Heart right ventricle (tissue), 16 donors: ENCODE results near the gene TENM4. TPM values are rescaled to one million over a fixed set of nuclear protein-coding genes. Genes with fewer than 3 reads are reported as not detected.

ENCODE experiments used
- ATAC-seq, 8 donors: fragments of 200-7000 bp; cut with Tn5 transposase; one replicate each; pipeline ENCODE4 v1.9.1; 2020; ENCODE audit warnings: mild to moderate bottlenecking in 8 of 8, moderate library complexity in 8 of 8, moderate number of reproducible peaks in 1 of 8
- DNase-seq, 2 donors: peaks; one replicate each; pipeline ENCODE4 v3.0.0-alpha.2; 2020
- H3K27ac ChIP-seq, 10 donors: fragments of 200-600 bp; sonication (generic) in 2 of 10; one replicate each; pipeline versions ENCODE4 v1.5.0 to v1.8.0; 2020 to 2022; ENCODE audit warnings: mild to moderate bottlenecking in 3 of 10
- H3K27me3 ChIP-seq, 7 donors: fragments of 200-600 bp; one replicate each; pipeline ENCODE4 v1.8.0; 2021 to 2022; ENCODE audit warnings: mild to moderate bottlenecking in 2 of 7
- H3K36me3 ChIP-seq, 9 donors: fragments of 200-600 bp; sonication (generic) in 1 of 9; one replicate each; pipeline versions ENCODE4 v1.5.0 to v1.8.0; 2020 to 2022; ENCODE audit warnings: mild to moderate bottlenecking in 2 of 9
- H3K4me1 ChIP-seq, 9 donors: fragments of 200-600 bp; sonication (generic) in 1 of 9; one replicate each; pipeline versions ENCODE4 v1.5.0 to v1.8.0; 2020 to 2022; ENCODE audit warnings: mild to moderate bottlenecking in 4 of 9
- H3K4me3 ChIP-seq, 10 donors: fragments of 200-600 bp; sonication (generic) in 2 of 10; one replicate each; pipeline versions ENCODE4 v1.5.0 to v1.8.0; 2020 to 2022; ENCODE audit warnings: mild to moderate bottlenecking in 7 of 10, moderate library complexity in 2 of 10
- H3K9me3 ChIP-seq, 11 donors: fragments of 200-600 bp in 10 of 11; sonication (generic) in 2 of 11; one replicate each; pipeline versions ENCODE4 v1.5.0 to v1.8.0; 2013 to 2022; ENCODE audit warnings: mild to moderate bottlenecking in 2 of 11, control low read depth in 1 of 11, moderate library complexity in 1 of 11
- CTCF ChIP-seq, 9 donors: fragments of 200-600 bp; sonication (generic) in 2 of 9; IDR thresholded peaks; one replicate each; pipeline versions ENCODE4 v1.5.0 to v1.8.0; 2021 to 2022; ENCODE audit warnings: antibody characterized with exemption in 9 of 9, mild to moderate bottlenecking in 5 of 9, moderate library complexity in 1 of 9
- WGBS, 2 donors: extraction: QIAGEN DNeasy Blood & Tissue Kit; methylation state at CpG; one replicate each; pipeline ENCODE4 v1.1.7; 2013; ENCODE audit warnings: inconsistent platforms in 1 of 2; 5-methylcytosine and 5-hydroxymethylcytosine counted together
- intact Hi-C, 10 donors: fragments of 100-400 bp; cut with DNase I; formaldehyde crosslinking; loops; one replicate each; pipeline versions ENCODE4 v1.11.1 to v1.14.2; 2022
- polyA plus RNA-seq, 2 donors: library from polyadenylated mRNA; stranded (reverse); fragments of 200-250 nt; gene quantifications; one replicate each; pipeline ENCODE4 v1.2.3, GENCODE V29; 2013
- total RNA-seq, 10 donors: library from RNA; stranded (reverse); fragmentation: NEBNext Ultra II Directional in 3 of 10; extraction: Animal tissue kit (Norgen Biotek cat#: 25700) in 3 of 10; gene quantifications; one replicate each; pipeline versions ENCODE4 v1.2.1 to v1.2.4, GENCODE V29; 2021 to 2023
- donor health status: Arrhythmogenic right ventricular cardiomyopathy.
- donor health status: ischemic (EF 13 %, LVEDD 7.1; RV severe dilation, severe dysfunction).
- donor health status: healthy with polysubstance abuse.
- donor health status: DM: no; HTN: yes; CAD: no.
- donor health status: DM: no; HTN: no; CAD: no.
- donor health status: ischemic (EF 25% LVEDD 6.9; RV normal size, moderate dysfunction).
- donor health status: ischemic (EF 25% LVEDD 5.7; RV mildly dilated, moderate dysfunction).
- donor health status: healthy.
- donor health status: DM: yes; HTN: yes; CAD: no.
- donor health status: Ischemic cardiomyopathy.
- donor health status: ischemic (EF 35%, LVEDD 5.7; RV mildly dilated, moderate dysfunction).
- donor health status: nonischemic (EF 11% LVEDD 7.7; RV severe dilation, severe dysfunction).
- donor health status: DM: yes; HTN: yes; CAD: no.
- donor health status: PGD.
- donor health status: ischemic (EF 29% LVEDD 5.4; RV normal size, mild dysfunction).
- donor health status: nonischemic (EF 23%, LVEDD 6.1; RV moderate dilation, normal function).

Gene TENM4
- total and polyA plus RNA-seq, 12 donors, result 0.10 to 3.6 (median 0.91) TPM

- DNase-seq (no peak), ATAC-seq (no peak)
- no peak for TF ChIP-seq CTCF (IDR thresholded peaks at IDR 0.05)
Observed at GRCh38 chr11:78654866-78655265, 786.0 kb downstream of the TENM4 start.

DNA sequence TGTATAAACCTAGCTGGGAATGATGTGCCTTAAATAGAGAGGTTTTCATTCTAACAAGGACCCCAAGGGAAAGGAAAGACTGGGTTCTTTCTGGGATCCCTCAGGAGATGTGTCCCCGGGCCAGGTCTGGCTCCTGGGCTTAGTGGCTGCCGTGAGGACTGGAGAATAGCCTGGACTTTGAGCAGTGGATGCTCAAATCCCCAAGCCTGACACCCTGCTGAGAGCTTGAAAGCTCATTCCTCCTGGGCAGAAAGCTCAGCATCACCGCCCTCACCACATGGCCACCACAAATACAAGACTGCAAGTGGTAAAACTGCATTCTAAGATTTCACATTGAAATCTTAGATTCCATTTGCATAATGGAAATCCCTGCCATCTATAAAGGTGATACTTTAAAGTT lies 786.8 kb downstream of the TENM4 start:
- WGBS, 2 donors, result 64 to 70% methylated on average over 3 of the region's 3 CpGs
- Histone ChIP-seq H3K4me1 (no peaks in the 10 kb centered on the region), H3K9me3 (no peaks in the 10 kb centered on the region), H3K36me3 (no peaks in the 10 kb centered on the region), H3K27me3 (no peaks in the 10 kb centered on the region), H3K4me3 (no peak overlapping the region), H3K27ac (no peak overlapping the region)
- DNase-seq (no peak), ATAC-seq (no peak)
- intact Hi-C loops, result loop anchor here in 1 of 10 donors (10.0 kb wide), 1 partner anchor 301 kb away; no protein-coding TSS in a partner anchor
- no peak for TF ChIP-seq CTCF (IDR thresholded peaks at IDR 0.05)

More at GRCh38 chr11:78654866-78655265, 786.0 kb downstream of the TENM4 start:
- H3K27ac ChIP-seq, result no peak overlapping the region
- H3K27me3 ChIP-seq, result no peaks in the 10 kb centered on the region
- no peaks in the 10 kb centered on the region for H3K9me3 ChIP-seq
- no peaks in the 10 kb centered on the region for H3K36me3 ChIP-seq
- no peak overlapping the region for H3K4me3 ChIP-seq
- intact Hi-C loops, result loop anchor here in 1 of 10 donors (10.0 kb wide), 1 partner anchor 300 kb away; no protein-coding TSS in a partner anchor
- WGBS, 2 donors, result 90 to 96% methylated on average over 5 of the region's 5 CpGs
- no peaks in the 10 kb centered on the region for H3K4me1 ChIP-seq

- H3K4me3 ChIP-seq, result no peak overlapping the region
- no peaks in the 10 kb centered on the region for H3K27me3 ChIP-seq
- no peaks in the 10 kb centered on the region for H3K36me3 ChIP-seq
- H3K4me1 ChIP-seq, result no peaks in the 10 kb centered on the region
- ATAC-seq (no peak), DNase-seq (no peak)
- 85 to 91% methylated on average over 11 of the region's 11 CpGs for WGBS, 2 donors
- no peak overlapping the region for H3K27ac ChIP-seq
- intact Hi-C loops, result loop anchor here in 1 of 10 donors (10.0 kb wide), 1 partner anchor 301 kb away; no protein-coding TSS in a partner anchor
- no peaks in the 10 kb centered on the region for H3K9me3 ChIP-seq
- TF ChIP-seq CTCF (IDR thresholded peaks at IDR 0.05), result no peak
Observed at GRCh38 chr11:78653294-78653909, 787.4 kb downstream of the TENM4 start.

GRCh38 chr11:78652843-78653239 lies 788.0 kb downstream of the TENM4 start:
- Histone ChIP-seq H3K4me3 (no peak overlapping the region), H3K4me1 (no peaks in the 10 kb centered on the region), H3K27ac (no peak overlapping the region), H3K27me3 (no peaks in the 10 kb centered on the region), H3K9me3 (no peaks in the 10 kb centered on the region), H3K36me3 (no peaks in the 10 kb centered on the region)
- ATAC-seq (no peak), DNase-seq (no peak)
- WGBS, 2 donors, result 69 to 75% methylated on average over 5 of the region's 5 CpGs
- no peak for TF ChIP-seq CTCF (IDR thresholded peaks at IDR 0.05)
- intact Hi-C loops, result loop anchor here in 1 of 10 donors (10.0 kb wide), 1 partner anchor 302 kb away; no protein-coding TSS in a partner anchor
